Activated T-cell treated with anti-CD3 and anti-CD28 coated beads for 4 hours (primary cell): ENCODE data around the gene FANCD2OS.
"Not testable (repeated sequence)": the region's sequence is repeated elsewhere in the genome, so short reads cannot be mapped to it uniquely, and the experiment has no call there.

Experiments used
- DNase-seq: peaks from one replicate; pipeline ENCODE4 v3.0.0-alpha.2; 2020

Gene FANCD2OS

DNA sequence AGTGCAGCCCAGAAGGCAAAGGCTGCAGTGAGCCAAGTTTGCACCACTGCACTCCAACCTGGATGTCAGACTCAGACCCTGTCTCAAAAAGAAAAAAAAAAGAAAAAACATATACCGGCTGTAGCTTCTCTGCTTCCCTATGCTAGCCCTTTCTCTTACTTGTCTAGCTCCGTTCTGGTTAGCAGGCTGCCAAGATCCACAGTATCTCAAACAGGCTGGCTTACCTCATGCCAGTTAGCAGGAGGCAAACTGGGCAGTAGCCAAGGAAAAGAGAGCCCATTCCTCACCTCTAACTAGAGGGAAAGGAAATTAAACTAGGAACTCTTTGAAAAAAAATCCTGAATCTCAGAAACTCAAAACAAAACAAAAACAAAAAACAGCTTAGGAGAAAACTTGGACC, 16.7 kb downstream of the FANCD2OS start:
- DNase-seq: not testable (repeated sequence)

DNA sequence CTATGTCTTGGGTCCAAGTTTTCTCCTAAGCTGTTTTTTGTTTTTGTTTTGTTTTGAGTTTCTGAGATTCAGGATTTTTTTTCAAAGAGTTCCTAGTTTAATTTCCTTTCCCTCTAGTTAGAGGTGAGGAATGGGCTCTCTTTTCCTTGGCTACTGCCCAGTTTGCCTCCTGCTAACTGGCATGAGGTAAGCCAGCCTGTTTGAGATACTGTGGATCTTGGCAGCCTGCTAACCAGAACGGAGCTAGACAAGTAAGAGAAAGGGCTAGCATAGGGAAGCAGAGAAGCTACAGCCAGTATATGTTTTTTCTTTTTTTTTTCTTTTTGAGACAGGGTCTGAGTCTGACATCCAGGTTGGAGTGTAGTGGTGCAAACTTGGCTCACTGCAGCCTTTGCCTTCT, 17.3 kb downstream of the FANCD2OS start:
- DNase-seq: not testable (repeated sequence)

DNA sequence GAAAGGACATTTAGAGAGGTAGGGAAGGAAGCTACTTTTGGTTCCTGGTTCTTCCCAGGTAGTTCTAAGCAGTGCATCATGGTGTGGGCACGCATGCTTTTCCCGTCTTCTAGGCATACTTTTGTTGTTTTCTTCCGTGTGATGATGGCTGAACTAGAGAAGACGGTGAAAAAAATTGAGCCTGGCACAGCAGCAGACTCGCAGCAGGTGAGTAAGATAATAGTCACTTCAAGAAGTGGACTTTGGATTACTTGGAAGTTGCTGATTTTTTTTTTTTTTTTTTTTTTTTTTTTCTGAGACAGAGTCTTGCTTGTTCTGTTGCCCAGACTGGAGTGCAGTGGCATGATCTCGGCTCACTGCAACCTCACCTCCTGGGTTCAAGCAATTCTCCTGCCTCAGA, 17.9 kb downstream of the FANCD2OS start:
- DNase-seq: no peak

DNA sequence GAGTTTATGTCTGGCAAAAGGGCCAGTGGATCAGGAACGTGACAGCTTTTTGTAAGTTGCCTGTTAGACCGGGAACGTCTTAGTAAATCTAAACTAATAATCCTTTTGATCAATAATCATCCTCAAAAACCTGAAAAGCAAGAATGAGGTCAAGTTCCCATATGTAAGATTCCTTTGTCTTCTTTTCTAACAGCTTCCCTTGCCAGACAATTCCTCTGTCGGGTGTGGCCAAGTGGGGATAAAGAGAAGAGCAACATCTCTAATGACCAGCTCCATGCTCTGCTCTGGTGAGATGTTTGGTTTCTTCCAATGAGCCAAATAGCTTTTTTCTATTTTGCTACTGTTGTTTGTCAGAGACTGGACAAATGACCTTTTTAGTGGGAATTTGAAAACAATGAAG, 19.8 kb downstream of the FANCD2OS start:
- DNase-seq: no peak

DNA sequence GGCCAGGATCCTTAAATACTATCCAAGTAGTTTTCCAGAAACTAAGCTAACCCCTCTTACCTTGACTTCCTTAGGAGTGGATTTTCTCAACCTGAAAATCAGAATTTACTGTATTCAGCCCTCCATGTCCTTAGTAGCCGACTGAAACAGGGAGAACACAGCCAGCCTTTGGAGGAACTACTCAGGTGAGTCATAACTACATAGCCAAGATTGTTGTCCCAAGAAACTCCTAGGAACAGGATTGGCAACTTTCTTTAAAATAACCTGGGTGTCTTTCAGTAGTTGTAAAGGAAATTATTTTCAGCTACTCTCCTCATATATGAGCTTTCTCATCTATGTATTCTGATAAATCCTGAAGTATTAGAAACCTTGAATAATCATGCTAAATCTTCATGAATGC, 22.3 kb downstream of the FANCD2OS start:
- no peak for DNase-seq

DNA sequence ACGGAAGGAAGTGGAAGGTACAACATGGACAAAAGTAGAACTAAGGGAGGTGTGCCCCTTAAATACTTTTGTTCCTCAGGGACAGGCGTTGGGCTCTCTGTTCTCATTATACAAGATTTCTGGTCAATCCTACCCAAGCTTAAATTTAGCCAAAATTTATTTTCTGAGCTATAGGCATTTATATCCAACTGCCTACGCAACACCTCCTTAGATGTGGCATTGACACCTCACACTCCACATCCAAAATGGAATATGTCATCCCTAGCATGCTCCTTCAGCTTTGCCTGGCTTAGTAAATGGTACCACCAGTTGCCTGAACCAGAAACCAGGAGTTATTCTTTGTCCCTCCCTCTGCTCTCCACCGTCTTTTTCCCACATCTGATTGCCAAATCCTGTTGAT, 26.2 kb downstream of the FANCD2OS start:
- no peak for DNase-seq

DNA sequence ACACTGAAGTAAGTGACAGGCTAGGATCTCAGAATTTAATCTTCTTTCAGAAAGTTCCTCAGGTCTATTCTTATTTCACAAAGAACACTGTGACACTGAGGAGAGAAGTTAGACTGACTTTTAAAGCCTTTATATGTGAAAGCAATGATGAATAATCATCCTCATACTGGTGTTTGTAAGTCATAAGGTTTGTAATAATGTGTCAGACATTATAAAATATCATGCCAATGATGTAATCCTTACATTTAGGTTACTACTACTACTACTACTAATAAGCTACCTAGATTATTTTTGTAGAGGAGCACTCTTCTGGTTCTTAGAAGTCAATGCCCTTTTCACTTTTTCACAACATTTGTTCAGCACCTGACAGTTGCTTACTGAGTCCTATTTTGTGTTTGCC, 33.4 kb downstream of the FANCD2OS start:
- DNase-seq: no peak

DNA sequence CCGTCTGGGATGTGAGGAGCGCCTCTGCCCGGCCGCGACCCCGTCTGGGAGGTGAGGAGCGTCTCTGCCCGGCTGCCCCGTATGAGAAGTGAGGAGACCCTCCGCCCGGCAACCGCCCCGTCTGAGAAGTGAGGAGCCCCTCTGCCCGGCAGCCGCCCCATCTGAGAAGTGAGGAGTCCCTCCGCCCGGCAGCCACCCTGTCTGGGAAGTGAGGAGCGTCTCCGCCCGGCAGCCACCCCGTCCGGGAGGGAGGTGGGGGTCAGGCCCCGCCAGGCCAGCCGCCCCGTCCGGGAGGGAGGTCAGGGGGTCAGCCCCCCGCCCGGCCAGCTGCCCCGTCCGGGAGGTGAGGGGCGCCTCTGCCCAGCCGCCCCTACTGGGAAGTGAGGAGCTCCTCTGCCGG, 38.0 kb downstream of the FANCD2OS start:
- DNase-seq: not testable (repeated sequence)

DNA sequence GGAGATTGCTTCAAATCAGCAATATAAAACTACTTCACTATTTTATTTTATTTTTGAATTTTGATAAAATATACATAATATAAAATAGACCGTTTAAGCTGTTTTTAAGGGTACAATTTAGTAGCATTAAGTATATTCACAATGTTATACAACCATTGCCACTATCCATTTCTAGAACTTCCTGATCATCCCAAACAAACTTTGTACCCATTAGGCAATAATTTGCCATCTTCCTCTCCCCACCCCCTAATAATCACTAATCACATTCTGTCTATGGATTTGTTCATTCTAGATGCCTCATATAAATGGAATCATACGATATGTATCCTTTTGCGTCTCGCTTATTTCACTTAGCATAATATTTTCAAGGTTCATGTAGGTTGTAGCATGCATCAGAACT, 53.0 kb downstream of the FANCD2OS start:
- no peak for DNase-seq
